Lower leg skin (tissue), 3 donors: ENCODE data around the gene AP1M2.

Experiments
- CTCF ChIP-seq, 3 donors: fragments of 450-650 bp; IDR thresholded peaks; one replicate each; pipeline ENCODE4 v1.5.1; 2016; ENCODE audit warnings: antibody characterized with exemption in 3 of 3, mild to moderate bottlenecking in 3 of 3, moderate library complexity in 2 of 3
- POLR2A ChIP-seq, 2 donors: fragments of 450-650 bp; IDR thresholded peaks; one replicate each; pipeline ENCODE4 v1.6.1; 2016 to 2017; ENCODE audit warnings: antibody characterized with exemption in 2 of 2, mild to moderate bottlenecking in 1 of 2, moderate library complexity in 1 of 2

- no peak for TF ChIP-seq CTCF (IDR thresholded peaks at IDR 0.05)
- no peak for TF ChIP-seq POLR2A (IDR thresholded peaks at IDR 0.05)
Observed at GRCh38 chr19:10560154-10560553, 27.0 kb downstream of the AP1M2 start.
